SIG-M5 treated with dmso at 0.1 percent for 504 hours (cell line): Measurements from ENCODE around the gene SH3BP5.
A peak's percentile ranks its signal among the peaks of the same experiment; 100 is the strongest.

Experiments used
- DNase-seq: peaks from one replicate; lab custom pipeline; 2025; ENCODE audit not compliant: unreplicated experiment; lab: John Stamatoyannopoulos, UW

The SH3BP5 gene

GRCh38 chr3:15326037-15326436 is 6.3 kb downstream of the SH3BP5 start:
- DNase-seq, result no peak

GRCh38 chr3:15325228-15325627 is 7.2 kb downstream of the SH3BP5 start:
- no peak for DNase-seq

- DNase-seq, result no peak
These were observed 8.0 kb downstream of the SH3BP5 start for GRCh38 chr3:15324379-15324808.

GRCh38 chr3:15323063-15323462 is 9.3 kb downstream of the SH3BP5 start:
- no peak for DNase-seq

- DNase-seq, result no peak
These were observed 11.0 kb downstream of the SH3BP5 start for GRCh38 chr3:15321349-15321748.

GRCh38 chr3:15319575-15319974 is 12.8 kb downstream of the SH3BP5 start:
- DNase-seq, result no peak

GRCh38 chr3:15319136-15319535 is 13.2 kb downstream of the SH3BP5 start:
- no peak for DNase-seq

- no peak for DNase-seq
These were observed 13.7 kb downstream of the SH3BP5 start for GRCh38 chr3:15318661-15319060.

GRCh38 chr3:15316998-15317435 is 15.4 kb downstream of the SH3BP5 start:
- DNase-seq, result no peak

- peak; percentile 35 for DNase-seq
These were observed 17.4 kb downstream of the SH3BP5 start for GRCh38 chr3:15315003-15315402.

- no peak for DNase-seq
These were observed 18.1 kb downstream of the SH3BP5 start for GRCh38 chr3:15314276-15314675.

- DNase-seq, result no peak
These were observed 18.9 kb downstream of the SH3BP5 start for GRCh38 chr3:15313461-15313860.

- DNase-seq, result no peak
These were observed 19.8 kb downstream of the SH3BP5 start for GRCh38 chr3:15312550-15312949.

GRCh38 chr3:15310491-15311370 is 21.7 kb downstream of the SH3BP5 start:
- DNase-seq, result peak; percentile 67

- DNase-seq, result no peak
These were observed 22.6 kb downstream of the SH3BP5 start for GRCh38 chr3:15309662-15310335.

- DNase-seq, result no peak
These were observed 24.8 kb downstream of the SH3BP5 start for GRCh38 chr3:15307580-15307979.

- DNase-seq, result no peak
These were observed 25.4 kb downstream of the SH3BP5 start for GRCh38 chr3:15306979-15307359.

GRCh38 chr3:15305359-15305844 is 27.0 kb downstream of the SH3BP5 start:
- peak; percentile 36 for DNase-seq

- no peak for DNase-seq
These were observed 28.7 kb downstream of the SH3BP5 start for GRCh38 chr3:15303728-15304127.

- DNase-seq, result no peak
These were observed 29.2 kb downstream of the SH3BP5 start for GRCh38 chr3:15303216-15303615.

- no peak for DNase-seq
These were observed 30.6 kb downstream of the SH3BP5 start for GRCh38 chr3:15301761-15302160.
